Stomach smooth muscle (tissue), 2 donors: ENCODE data around the gene MCL1.
A peak's percentile ranks its signal among the peaks of the same experiment; 100 is the strongest.

ENCODE experiments used
- H3K27ac ChIP-seq: one replicate; pipeline ENCODE4 v1.7.0; 2013; ENCODE audit warnings: mild to moderate bottlenecking, low read length, inconsistent platforms
- H3K27me3 ChIP-seq, 2 donors: one replicate each; pipeline ENCODE4 v1.7.0; 2013; ENCODE audit warnings: low read length in 2 of 2; ENCODE audit not compliant: insufficient read depth in 2 of 2, control insufficient read depth in 1 of 2
- H3K36me3 ChIP-seq, 2 donors: one replicate each; pipeline ENCODE4 v1.7.0; 2013; ENCODE audit warnings: low read length in 2 of 2; ENCODE audit not compliant: control insufficient read depth in 2 of 2, insufficient read depth in 2 of 2
- H3K4me1 ChIP-seq: one replicate; pipeline ENCODE4 v1.7.0; 2013; ENCODE audit warnings: low read length; ENCODE audit not compliant: control insufficient read depth, insufficient read depth
- H3K4me3 ChIP-seq, 2 donors: one replicate each; pipeline ENCODE4 v1.7.0; 2013; ENCODE audit warnings: low read length in 2 of 2
- H3K9ac ChIP-seq, 2 donors: one replicate each; pipeline ENCODE4 v1.7.0; 2013; ENCODE audit warnings: low read length in 2 of 2, mild to moderate bottlenecking in 1 of 2
- H3K9me3 ChIP-seq, 2 donors: one replicate each; pipeline ENCODE4 v1.7.0; 2013; ENCODE audit warnings: low read length in 2 of 2; ENCODE audit not compliant: control insufficient read depth in 2 of 2
- donor health status: healthy.
- donor health status: Pancreatic carcinoma.

Gene MCL1

GRCh38 chr1:150555198-150555970, 24.0 kb downstream of the MCL1 start:
- Histone ChIP-seq H3K9me3 (no peaks in the 10 kb centered on the region), H3K4me1 (peaks cover 54% of the 10 kb centered on the region), H3K4me3 (no peak overlapping the region), H3K36me3 (peaks cover 13% of the 10 kb centered on the region in 2 donors), H3K27ac (no peak overlapping the region), H3K9ac (no peak overlapping the region), H3K27me3 (no peaks in the 10 kb centered on the region)

GRCh38 chr1:150554086-150554452, 25.3 kb downstream of the MCL1 start:
- Histone ChIP-seq H3K36me3 (peaks cover 13% of the 10 kb centered on the region in 2 donors), H3K9ac (no peak overlapping the region), H3K9me3 (no peaks in the 10 kb centered on the region), H3K27ac (no peak overlapping the region), H3K4me3 (no peak overlapping the region), H3K4me1 (peaks cover 50% of the 10 kb centered on the region), H3K27me3 (no peaks in the 10 kb centered on the region)

GRCh38 chr1:150553392-150554085, 25.9 kb downstream of the MCL1 start:
- Histone ChIP-seq H3K27me3 (no peaks in the 10 kb centered on the region), H3K4me1 (peaks cover 48% of the 10 kb centered on the region), H3K9me3 (no peaks in the 10 kb centered on the region), H3K36me3 (peaks cover 13% of the 10 kb centered on the region in 2 donors), H3K27ac (peak overlapping the region; percentile 84), H3K4me3 (no peak overlapping the region), H3K9ac (no peak overlapping the region)

GRCh38 chr1:150552911-150553289, 26.5 kb downstream of the MCL1 start:
- Histone ChIP-seq H3K36me3 (peaks cover 13% of the 10 kb centered on the region in 2 donors), H3K27ac (peak overlapping the region; percentile 84), H3K9ac (peak overlapping the region in 1 of 2 donors; percentile 28), H3K4me1 (peaks cover 45% of the 10 kb centered on the region), H3K4me3 (peak overlapping the region in 1 of 2 donors; percentile 22), H3K9me3 (no peaks in the 10 kb centered on the region), H3K27me3 (no peaks in the 10 kb centered on the region)

GRCh38 chr1:150552128-150552910, 27.1 kb downstream of the MCL1 start:
- Histone ChIP-seq H3K4me3 (peak overlapping the region in 1 of 2 donors; percentile 22), H3K9me3 (no peaks in the 10 kb centered on the region), H3K4me1 (peaks cover 42% of the 10 kb centered on the region), H3K27ac (peak overlapping the region; percentile 84), H3K27me3 (no peaks in the 10 kb centered on the region), H3K9ac (peak overlapping the region in 1 of 2 donors; percentile 55), H3K36me3 (peaks cover 13% of the 10 kb centered on the region in 2 donors)

- H3K27ac ChIP-seq, result peak overlapping the region; percentile 84
- no peaks in the 10 kb centered on the region for H3K9me3 ChIP-seq
- peaks cover 12 to 13% of the 10 kb centered on the region in 2 donors for H3K36me3 ChIP-seq
- H3K27me3 ChIP-seq, result no peaks in the 10 kb centered on the region
- peak overlapping the region in 1 of 2 donors; percentile 55 for H3K9ac ChIP-seq
- no peak overlapping the region for H3K4me3 ChIP-seq
- peaks cover 42% of the 10 kb centered on the region for H3K4me1 ChIP-seq
Measured at GRCh38 chr1:150551784-150552127, 27.7 kb downstream of the MCL1 start.

GRCh38 chr1:150551051-150551783, 28.2 kb downstream of the MCL1 start:
- Histone ChIP-seq H3K27me3 (no peaks in the 10 kb centered on the region), H3K9me3 (no peaks in the 10 kb centered on the region), H3K9ac (peak overlapping the region in 1 of 2 donors; percentile 50), H3K36me3 (peaks cover 11 to 13% of the 10 kb centered on the region in 2 donors), H3K4me3 (peak overlapping the region in 1 of 2 donors; percentile 75), H3K27ac (peak overlapping the region; percentile 84), H3K4me1 (peaks cover 42% of the 10 kb centered on the region)

- Histone ChIP-seq H3K36me3 (peaks cover 4 to 7% of the 10 kb centered on the region in 2 donors), H3K9me3 (no peaks in the 10 kb centered on the region), H3K27ac (peak overlapping the region; percentile 84), H3K4me1 (peaks cover 42% of the 10 kb centered on the region), H3K27me3 (no peaks in the 10 kb centered on the region), H3K9ac (peak overlapping the region; percentile 50 to 73), H3K4me3 (peak overlapping the region; percentile 58 to 75)
Measured at GRCh38 chr1:150550222-150551050, 29.0 kb downstream of the MCL1 start.

- Histone ChIP-seq H3K9ac (peak overlapping the region; percentile 73 to 76), H3K27ac (peak overlapping the region; percentile 84), H3K4me3 (peak overlapping the region; percentile 58 to 75), H3K4me1 (peaks cover 42% of the 10 kb centered on the region), H3K36me3 (peaks cover 0 to 4% of the 10 kb centered on the region in 2 donors), H3K9me3 (no peaks in the 10 kb centered on the region), H3K27me3 (no peaks in the 10 kb centered on the region)
Measured at GRCh38 chr1:150549496-150550221, 29.8 kb downstream of the MCL1 start.
